Measurements from ENCODE around the gene CLEC16A.

The CLEC16A gene

DNA sequence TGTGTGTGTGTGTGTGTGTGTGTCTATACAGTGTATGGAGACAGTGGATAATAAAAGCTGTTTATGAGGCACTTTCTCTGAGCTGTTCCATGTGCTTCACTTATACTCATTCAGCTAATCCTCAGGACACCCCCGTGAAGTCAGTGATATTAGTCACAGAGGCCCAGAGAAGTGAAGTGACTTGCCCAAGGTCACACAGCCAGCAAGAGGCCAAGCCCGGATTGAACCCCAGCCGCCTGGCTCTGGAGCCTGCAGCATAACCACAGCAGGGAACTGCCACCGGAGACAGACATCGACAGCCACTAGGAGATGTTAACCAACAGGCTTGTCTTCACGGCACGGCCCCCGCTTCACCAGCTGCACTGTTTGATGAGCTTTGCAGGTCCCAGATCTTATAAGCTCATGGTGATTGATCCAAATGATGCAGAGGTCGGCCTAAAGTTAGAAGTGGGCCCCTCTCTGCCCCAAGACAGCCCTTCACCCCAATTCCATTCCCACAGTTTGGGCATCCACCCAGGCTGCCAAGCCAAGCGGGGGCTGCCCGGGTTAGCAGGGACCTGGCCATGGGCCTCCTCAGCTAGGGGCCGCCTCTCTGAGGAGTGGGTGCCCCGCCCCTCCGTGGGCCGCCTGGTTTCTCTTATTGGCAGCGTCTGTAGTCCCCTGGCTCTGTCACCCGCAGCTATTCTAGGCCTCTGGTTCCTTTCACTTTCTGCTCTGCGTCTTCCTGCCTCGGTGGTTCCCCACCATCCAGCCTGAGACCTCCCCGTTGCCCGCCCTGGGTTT, 280.7 kb downstream of the CLEC16A start:
- no peak for FAIRE-seq

GRCh38 chr16:11225677-11226549, 281.5 kb downstream of the CLEC16A start:
- no peak for DNase-seq (ENCODE audit: insufficient read length, low spot score)
- no peak for FAIRE-seq

More for the DNA sequence above, 280.7 kb downstream of the CLEC16A start:
- DNase-seq (ENCODE audit: insufficient read length, low spot score): no peak

GRCh38 chr16:11229432-11229831, 285.1 kb downstream of the CLEC16A start:
- FAIRE-seq (no peak), DNase-seq (ENCODE audit: insufficient read length, low spot score) (no peak)

GRCh38 chr16:11229906-11230305, 285.5 kb downstream of the CLEC16A start:
- DNase-seq (ENCODE audit: insufficient read length, low spot score) (no peak), FAIRE-seq (no peak)

DNA sequence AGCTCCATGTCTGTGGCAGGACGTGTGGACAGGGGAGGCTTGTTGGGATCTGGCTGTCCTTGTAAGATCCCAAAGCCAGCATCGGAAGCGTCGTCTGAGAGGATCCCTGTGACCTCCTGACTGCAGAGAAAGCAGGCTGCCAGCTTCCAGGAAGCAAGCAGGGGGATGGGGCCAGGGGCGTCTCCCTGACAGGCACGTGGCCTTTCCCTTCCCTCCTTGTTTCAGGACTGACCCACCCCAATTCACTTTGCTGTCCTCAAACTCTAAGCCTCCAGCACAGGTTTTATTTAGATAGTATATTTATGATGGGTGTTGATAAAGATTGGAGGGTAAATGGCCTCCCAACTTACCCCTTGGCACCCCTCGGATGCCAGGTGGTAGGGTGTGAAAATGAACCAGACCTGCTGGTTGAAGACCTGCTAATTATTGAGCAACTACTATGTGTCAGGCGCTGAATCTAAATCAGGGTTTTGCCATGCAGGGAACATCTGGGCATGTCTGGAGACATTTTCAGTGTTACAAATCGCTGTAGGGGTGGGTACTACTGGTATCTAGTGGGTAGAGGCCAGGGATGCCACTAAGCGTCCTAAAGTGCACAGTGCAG, 287.1 kb downstream of the CLEC16A start:
- FAIRE-seq (no peak), DNase-seq (ENCODE audit: insufficient read length, low spot score) (no peak)
